GM12892 (cell line): ENCODE results near the gene TMEM191C.
"Not testable (repeated sequence)": the region's sequence is repeated elsewhere in the genome, so short reads cannot be mapped to it uniquely, and the experiment has no call there.

Experiments used
- POLR2A ChIP-seq: IDR thresholded peaks from 2 replicates; pipeline ENCODE4 v1.6.1; 2011; ENCODE audit warnings: low read depth, low read length, control low read depth
- POLR2AphosphoS5 ChIP-seq: IDR thresholded peaks from 2 replicates; pipeline ENCODE4 v1.6.1; 2011; ENCODE audit warnings: low read depth, low read length, control low read depth
- TAF1 ChIP-seq: IDR thresholded peaks from 2 replicates; pipeline ENCODE4 v1.6.1; 2011; ENCODE audit warnings: low read depth, mild to moderate bottlenecking, control low read depth, low read length, borderline replicate concordance

- not testable (repeated sequence) for TF ChIP-seq POLR2AphosphoS5, POLR2A, TAF1
Observed at GRCh38 chr22:21435998-21436810, 31.0 kb upstream of the TMEM191C start.
